Measurements from ENCODE around the gene EPN1. TPM values are rescaled to one million over a fixed set of nuclear protein-coding genes. Genes with fewer than 3 reads are reported as not detected.

The EPN1 gene
- total and polyA plus RNA-seq, 12 donors, result 20.1 to 235 (median 141) TPM

- no peaks in the 10 kb centered on the region for H3K4me1 ChIP-seq (replicated peaks in 1 of 2)
- WGBS, 4 donors, result 92 to 94% (median 93%) methylated on average over 10 to 20 of the region's 20 CpGs
- peaks cover 0 to 76% of the 10 kb centered on the region in 2 donors for H3K36me3 ChIP-seq (replicated peaks in 1 of 2)
- no peaks in the 10 kb centered on the region for H3K27me3 ChIP-seq
- peak in 1 of 7 donors; percentile 14 for DNase-seq
- TF ChIP-seq CTCF (IDR thresholded peaks at IDR 0.05) (no peak), POLR2A (IDR thresholded peaks at IDR 0.05) (no peak)
- no peak overlapping the region for H3K27ac ChIP-seq
- no peak overlapping the region for H3K4me3 ChIP-seq
- no peaks in the 10 kb centered on the region for H3K9me3 ChIP-seq (replicated peaks in 1 of 3)
- intact Hi-C loops (cut with DNase I), result no loop called here
Measured at GRCh38 chr19:55696301-55697068, 21.5 kb downstream of the EPN1 start.

- Histone ChIP-seq H3K36me3 (replicated peaks in 1 of 2) (peaks cover 0 to 71% of the 10 kb centered on the region in 2 donors), H3K27me3 (no peaks in the 10 kb centered on the region), H3K4me1 (replicated peaks in 1 of 2) (no peaks in the 10 kb centered on the region), H3K27ac (no peak overlapping the region), H3K9me3 (replicated peaks in 1 of 3) (no peaks in the 10 kb centered on the region), H3K4me3 (no peak overlapping the region)
- TF ChIP-seq CTCF (IDR thresholded peaks at IDR 0.05) (no peak), POLR2A (IDR thresholded peaks at IDR 0.05) (no peak)
- intact Hi-C loops (cut with DNase I), result no loop called here
- 88 to 90% (median 90%) methylated on average over 10 to 12 of the region's 12 CpGs for WGBS, 4 donors
- DNase-seq, result no peak
Measured at GRCh38 chr19:55697069-55697440, 22.0 kb downstream of the EPN1 start.

GRCh38 chr19:55697698-55698097 lies 22.7 kb downstream of the EPN1 start:
- intact Hi-C loops (cut with DNase I), result no loop called here
- peak in 2 of 7 donors; percentile 13 to 41 for DNase-seq

GRCh38 chr19:55698256-55698655 lies 23.2 kb downstream of the EPN1 start:
- peaks cover 0 to 59% of the 10 kb centered on the region in 2 donors for H3K36me3 ChIP-seq (replicated peaks in 1 of 2)
- no peaks in the 10 kb centered on the region for H3K27me3 ChIP-seq
- DNase-seq, result peak in 2 of 7 donors; percentile 20 to 38
- 91 to 97% (median 96%) methylated on average over 17 of the region's 17 CpGs for WGBS, 4 donors
- intact Hi-C loops (cut with DNase I), result no loop called here
- no peaks in the 10 kb centered on the region for H3K9me3 ChIP-seq (replicated peaks in 1 of 3)
- H3K4me3 ChIP-seq, result no peak overlapping the region
- TF ChIP-seq CTCF (IDR thresholded peaks at IDR 0.05) (no peak), POLR2A (IDR thresholded peaks at IDR 0.05) (no peak)
- H3K4me1 ChIP-seq (replicated peaks in 1 of 2), result no peaks in the 10 kb centered on the region
- H3K27ac ChIP-seq, result no peak overlapping the region

More at GRCh38 chr19:55697698-55698097, 22.7 kb downstream of the EPN1 start:
- Histone ChIP-seq H3K9me3 (replicated peaks in 1 of 3) (no peaks in the 10 kb centered on the region), H3K27ac (no peak overlapping the region), H3K36me3 (replicated peaks in 1 of 2) (peaks cover 0 to 64% of the 10 kb centered on the region in 2 donors), H3K27me3 (no peaks in the 10 kb centered on the region), H3K4me1 (replicated peaks in 1 of 2) (no peaks in the 10 kb centered on the region), H3K4me3 (no peak overlapping the region)
- TF ChIP-seq CTCF (IDR thresholded peaks at IDR 0.05) (no peak), POLR2A (IDR thresholded peaks at IDR 0.05) (no peak)
- 86 to 95% (median 92%) methylated on average over 8 of the region's 8 CpGs for WGBS, 4 donors
